Peyer's patch (tissue), 4 donors: ENCODE measurements around the gene COL17A1. TPM values are rescaled to one million over a fixed set of nuclear protein-coding genes. Genes with fewer than 3 reads are reported as not detected.

Experiments
- DNase-seq, 3 donors: peaks; one replicate each; pipeline ENCODE4 v3.0.0-alpha.2; 2017 to 2019
- H3K27ac ChIP-seq, 4 donors: fragments of 200-600 bp; sonication (generic); one replicate each; pipeline ENCODE4 v1.5.1; 2016 to 2019
- H3K27me3 ChIP-seq, 2 donors: fragments of 200-600 bp; sonication (generic); one replicate each; pipeline ENCODE4 v1.5.1; 2019
- H3K36me3 ChIP-seq, 3 donors: fragments of 200-600 bp; sonication (generic); one replicate each; pipeline ENCODE4 v1.5.1; 2016 to 2019
- H3K4me1 ChIP-seq, 4 donors: fragments of 200-600 bp; sonication (generic); one replicate each; pipeline ENCODE4 v1.5.1; 2016 to 2019
- H3K4me3 ChIP-seq, 4 donors: fragments of 200-600 bp; sonication (generic); 1 replicate in 3 of 4; 2 replicates in 1 of 4; pipeline ENCODE4 v1.5.1; 2016 to 2019; ENCODE audit warnings: mild to moderate bottlenecking in 1 of 4
- H3K9me3 ChIP-seq, 4 donors: fragments of 200-600 bp; sonication (generic); one replicate each; pipeline ENCODE4 v1.5.1; 2016 to 2019; ENCODE audit warnings: mild to moderate bottlenecking in 1 of 4
- POLR2A ChIP-seq, 2 donors: fragments of 450-650 bp; IDR thresholded peaks; one replicate each; pipeline ENCODE4 v1.5.1; 2017; ENCODE audit warnings: antibody characterized with exemption in 2 of 2, mild to moderate bottlenecking in 2 of 2, moderate library complexity in 2 of 2
- total RNA-seq, 4 donors: library from RNA; depleted of rRNA; stranded (reverse); fragments of >200 nt; gene quantifications; one replicate each; pipeline ENCODE4 v1.1.0, GENCODE V29; 2016
- TF ChIP-seq, protein P1 (sequence below), 6 experiments: fragments of 450-650 bp in 4 of 6; fragments of 200-600 bp in 2 of 6; sonication (generic) in 1 of 6; IDR thresholded peaks; one replicate each; pipeline ENCODE4 v1.5.1; 2017 to 2019; ENCODE audit warnings: antibody characterized with exemption in 6 of 6, mild to moderate bottlenecking in 3 of 6, moderate library complexity in 1 of 6

The COL17A1 gene
- total RNA-seq, 4 donors from 2014 or later, result 4.1 to 240 (median 97.1) TPM

- DNase-seq, result no peak
- Histone ChIP-seq H3K4me3 (no peak overlapping the region), H3K36me3 (no peaks in the 10 kb centered on the region), H3K9me3 (no peaks in the 10 kb centered on the region), H3K27ac (no peak overlapping the region), H3K27me3 (no peaks in the 10 kb centered on the region), H3K4me1 (no peaks in the 10 kb centered on the region)
- TF ChIP-seq POLR2A (IDR thresholded peaks at IDR 0.05), result no peak
- TF ChIP-seq, protein P1, sequence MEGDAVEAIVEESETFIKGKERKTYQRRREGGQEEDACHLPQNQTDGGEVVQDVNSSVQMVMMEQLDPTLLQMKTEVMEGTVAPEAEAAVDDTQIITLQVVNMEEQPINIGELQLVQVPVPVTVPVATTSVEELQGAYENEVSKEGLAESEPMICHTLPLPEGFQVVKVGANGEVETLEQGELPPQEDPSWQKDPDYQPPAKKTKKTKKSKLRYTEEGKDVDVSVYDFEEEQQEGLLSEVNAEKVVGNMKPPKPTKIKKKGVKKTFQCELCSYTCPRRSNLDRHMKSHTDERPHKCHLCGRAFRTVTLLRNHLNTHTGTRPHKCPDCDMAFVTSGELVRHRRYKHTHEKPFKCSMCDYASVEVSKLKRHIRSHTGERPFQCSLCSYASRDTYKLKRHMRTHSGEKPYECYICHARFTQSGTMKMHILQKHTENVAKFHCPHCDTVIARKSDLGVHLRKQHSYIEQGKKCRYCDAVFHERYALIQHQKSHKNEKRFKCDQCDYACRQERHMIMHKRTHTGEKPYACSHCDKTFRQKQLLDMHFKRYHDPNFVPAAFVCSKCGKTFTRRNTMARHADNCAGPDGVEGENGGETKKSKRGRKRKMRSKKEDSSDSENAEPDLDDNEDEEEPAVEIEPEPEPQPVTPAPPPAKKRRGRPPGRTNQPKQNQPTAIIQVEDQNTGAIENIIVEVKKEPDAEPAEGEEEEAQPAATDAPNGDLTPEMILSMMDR (IDR thresholded peaks at IDR 0.05), result no peak
These were observed 18.7 kb upstream of the COL17A1 start for GRCh38 chr10:104104418-104104817.

GRCh38 chr10:104103956-104104355, 18.3 kb upstream of the COL17A1 start:
- Histone ChIP-seq H3K27me3 (no peaks in the 10 kb centered on the region), H3K27ac (no peak overlapping the region), H3K36me3 (no peaks in the 10 kb centered on the region), H3K4me3 (no peak overlapping the region), H3K9me3 (no peaks in the 10 kb centered on the region), H3K4me1 (no peaks in the 10 kb centered on the region)
- TF ChIP-seq POLR2A (IDR thresholded peaks at IDR 0.05), result no peak
- TF ChIP-seq, protein P1 (IDR thresholded peaks at IDR 0.05), result no peak
- DNase-seq, result no peak

GRCh38 chr10:104101902-104102301, 16.2 kb upstream of the COL17A1 start:
- no peak for TF ChIP-seq POLR2A (IDR thresholded peaks at IDR 0.05)
- TF ChIP-seq, protein P1 (IDR thresholded peaks at IDR 0.05), result no peak
- no peak for DNase-seq
- no peak overlapping the region for H3K4me3 ChIP-seq
- no peak overlapping the region for H3K27ac ChIP-seq
- H3K9me3 ChIP-seq, result peaks cover 0 to 5% (median 0%) of the 10 kb centered on the region in 4 donors
- H3K27me3 ChIP-seq, result no peaks in the 10 kb centered on the region
- no peaks in the 10 kb centered on the region for H3K36me3 ChIP-seq
- H3K4me1 ChIP-seq, result no peaks in the 10 kb centered on the region

GRCh38 chr10:104100795-104101194, 15.1 kb upstream of the COL17A1 start:
- TF ChIP-seq POLR2A (IDR thresholded peaks at IDR 0.05), result no peak
- Histone ChIP-seq H3K36me3 (no peaks in the 10 kb centered on the region), H3K27me3 (no peaks in the 10 kb centered on the region)

GRCh38 chr10:104099941-104100340, 14.3 kb upstream of the COL17A1 start:
- Histone ChIP-seq H3K27me3 (no peaks in the 10 kb centered on the region), H3K36me3 (no peaks in the 10 kb centered on the region), H3K27ac (no peak overlapping the region), H3K4me1 (no peaks in the 10 kb centered on the region), H3K9me3 (peaks cover 0 to 5% (median 0%) of the 10 kb centered on the region in 4 donors), H3K4me3 (no peak overlapping the region)
- DNase-seq, result no peak
- TF ChIP-seq, protein P1 (IDR thresholded peaks at IDR 0.05), result no peak
- TF ChIP-seq POLR2A (IDR thresholded peaks at IDR 0.05), result no peak

More at GRCh38 chr10:104100795-104101194, 15.1 kb upstream of the COL17A1 start:
- Histone ChIP-seq H3K9me3 (peaks cover 0 to 5% (median 0%) of the 10 kb centered on the region in 4 donors), H3K4me3 (no peak overlapping the region), H3K27ac (no peak overlapping the region), H3K4me1 (no peaks in the 10 kb centered on the region)
- DNase-seq, result no peak

- TF ChIP-seq POLR2A (IDR thresholded peaks at IDR 0.05), result no peak
- TF ChIP-seq, protein P1 (IDR thresholded peaks at IDR 0.05), result no peak
These were observed 13.6 kb upstream of the COL17A1 start for GRCh38 chr10:104099269-104099668.

More at GRCh38 chr10:104099269-104099668, 13.6 kb upstream of the COL17A1 start:
- no peaks in the 10 kb centered on the region for H3K27me3 ChIP-seq
- peaks cover 0 to 5% (median 0%) of the 10 kb centered on the region in 4 donors for H3K9me3 ChIP-seq
- no peak overlapping the region for H3K4me3 ChIP-seq
- no peaks in the 10 kb centered on the region for H3K4me1 ChIP-seq
- no peak for DNase-seq
- no peaks in the 10 kb centered on the region for H3K36me3 ChIP-seq
- no peak overlapping the region for H3K27ac ChIP-seq
